GM21447 (cell line): ENCODE results near the gene COBLL1.

ENCODE experiments used
- ATAC-seq: cut with Tn5 transposase; IDR thresholded peaks from one replicate; pipeline ENCODE4 v1.9.1; 2021; ENCODE audit not compliant: unreplicated experiment

COBLL1 gene

GRCh38 chr2:164691346-164691887, 150.2 kb downstream of the COBLL1 start:
- no peak for ATAC-seq

- no peak for ATAC-seq
Measured at GRCh38 chr2:164690361-164690760, 151.3 kb downstream of the COBLL1 start.

- no peak for ATAC-seq
Measured at GRCh38 chr2:164688896-164689419, 152.7 kb downstream of the COBLL1 start.

GRCh38 chr2:164681009-164681408, 160.6 kb downstream of the COBLL1 start:
- ATAC-seq: no peak

- ATAC-seq: no peak
Measured at GRCh38 chr2:164678631-164679149, 162.9 kb downstream of the COBLL1 start.

GRCh38 chr2:164677733-164678132, 163.9 kb downstream of the COBLL1 start:
- ATAC-seq: no peak

GRCh38 chr2:164677271-164677670, 164.4 kb downstream of the COBLL1 start:
- no peak for ATAC-seq

GRCh38 chr2:164675687-164676086, 165.9 kb downstream of the COBLL1 start:
- no peak for ATAC-seq

- ATAC-seq: no peak
Measured at GRCh38 chr2:164675027-164675426, 166.6 kb downstream of the COBLL1 start.

- ATAC-seq: no peak
Measured at GRCh38 chr2:164671664-164672396, 169.8 kb downstream of the COBLL1 start.

- ATAC-seq: no peak
Measured at GRCh38 chr2:164669291-164669690, 172.3 kb downstream of the COBLL1 start.

GRCh38 chr2:164667566-164667965, 174.1 kb downstream of the COBLL1 start:
- no peak for ATAC-seq

- ATAC-seq: no peak
Measured at GRCh38 chr2:164664070-164664469, 177.6 kb downstream of the COBLL1 start.

- ATAC-seq: no peak
Measured at GRCh38 chr2:164662868-164663631, 178.6 kb downstream of the COBLL1 start.

GRCh38 chr2:164662066-164662465, 179.6 kb downstream of the COBLL1 start:
- ATAC-seq: no peak

GRCh38 chr2:164661349-164661748, 180.3 kb downstream of the COBLL1 start:
- no peak for ATAC-seq

GRCh38 chr2:164657129-164657528, 184.5 kb downstream of the COBLL1 start:
- ATAC-seq: no peak

- ATAC-seq: no peak
Measured at GRCh38 chr2:164655750-164656149, 185.9 kb downstream of the COBLL1 start.

GRCh38 chr2:164655336-164655735, 186.3 kb downstream of the COBLL1 start:
- no peak for ATAC-seq

GRCh38 chr2:164651361-164651760, 190.3 kb downstream of the COBLL1 start:
- ATAC-seq: no peak

GRCh38 chr2:164644036-164644700, 197.5 kb downstream of the COBLL1 start:
- ATAC-seq: no peak
